Body of pancreas (tissue), 4 donors: Measurements from ENCODE around the gene BBX. TPM values are rescaled to one million over a fixed set of nuclear protein-coding genes. Genes with fewer than 3 reads are reported as not detected.

ENCODE experiments used
- ATAC-seq: fragments of 150-250 bp; one replicate; pipeline ENCODE4 v1.9.1; 2016
- DNase-seq, 4 donors: peaks; one replicate each; pipeline ENCODE4 v3.0.0-alpha.2; 2019
- H3K27ac ChIP-seq, 4 donors: fragments of 200-600 bp; sonication (generic); 1 replicate in 3 of 4; 2 replicates in 1 of 4; pipeline versions ENCODE4 v1.5.1 to v1.6.1; 2016 to 2019; ENCODE audit warnings: mild to moderate bottlenecking in 1 of 4, mixed read lengths in 1 of 4, moderate library complexity in 1 of 4
- H3K27me3 ChIP-seq, 2 donors: fragments of 200-600 bp; sonication (generic); one replicate each; pipeline ENCODE4 v1.6.0; 2016; ENCODE audit warnings: mild to moderate bottlenecking in 1 of 2
- H3K36me3 ChIP-seq, 2 donors: fragments of 200-600 bp; sonication (generic); replicated peaks in 1 of 2; 2 replicates each; pipeline ENCODE4 v1.5.1; 2016; ENCODE audit warnings: low read depth in 2 of 2; ENCODE audit not compliant: insufficient read depth in 1 of 2
- H3K4me1 ChIP-seq: fragments of 200-600 bp; sonication (generic); one replicate; pipeline ENCODE4 v1.6.0; 2016
- H3K4me3 ChIP-seq, 2 donors: fragments of 200-600 bp; sonication (generic); 1 replicate in 1 of 2; 2 replicates in 1 of 2; pipeline ENCODE4 v1.5.1; 2016 to 2019
- H3K9me3 ChIP-seq, 3 donors: fragments of 200-600 bp; sonication (generic); 1 replicate in 2 of 3; 2 replicates in 1 of 3; pipeline ENCODE4 v1.5.1; 2016
- CTCF ChIP-seq, 7 experiments: fragments of 450-650 bp in 4 of 7; fragments of 200-600 bp in 3 of 7; sonication (generic) in 3 of 7; IDR thresholded peaks; one replicate each; pipeline ENCODE4 v1.5.1; 2016 to 2019; ENCODE audit warnings: antibody characterized with exemption in 7 of 7
- POLR2A ChIP-seq, 3 donors: fragments of 450-650 bp; IDR thresholded peaks; one replicate each; pipeline ENCODE4 v1.6.1; 2016; ENCODE audit warnings: antibody characterized with exemption in 3 of 3, mild to moderate bottlenecking in 2 of 3
- WGBS, 2 donors: methylation state at CpG; one replicate each; pipeline ENCODE4 v1.1.5; 2017; 5-methylcytosine and 5-hydroxymethylcytosine counted together
- intact Hi-C: fragments of 100-400 bp; cut with DNase I; formaldehyde crosslinking; loops from one replicate; pipeline ENCODE4 v1.15.1; 2023
- total RNA-seq, 2 donors: library from RNA; depleted of rRNA; stranded (reverse); fragments of >200 nt; gene quantifications; one replicate each; pipeline ENCODE4 v1.1.0, GENCODE V29; 2016

BBX gene
- total RNA-seq, 2 donors from 2014 or later: 17.5 to 28.8 TPM

DNA sequence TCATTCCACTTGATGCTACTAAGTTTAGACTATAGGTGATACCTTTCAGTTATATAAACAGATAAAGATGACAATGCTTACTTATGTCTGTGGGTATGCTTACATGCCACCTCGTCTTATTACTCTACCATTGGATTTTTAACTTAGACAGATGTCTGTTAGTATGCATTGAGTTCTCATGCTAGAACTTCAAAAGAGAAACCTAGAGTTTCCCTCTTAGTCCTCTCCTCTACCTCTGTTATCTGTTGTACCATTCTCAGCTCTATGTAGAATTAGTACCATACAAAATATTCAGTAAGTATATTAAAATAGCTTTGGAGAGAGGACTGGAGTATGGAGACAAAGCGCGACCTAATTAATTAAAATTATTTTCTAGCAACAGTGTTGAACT is 111.3 kb downstream of the BBX start:
- TF ChIP-seq CTCF (IDR thresholded peaks at IDR 0.05) (no peak), POLR2A (IDR thresholded peaks at IDR 0.05) (no peak)
- H3K9me3 ChIP-seq: no peaks in the 10 kb centered on the region
- no peak for ATAC-seq
- intact Hi-C loops: no loop called here
- DNase-seq: no peak
- no peaks in the 10 kb centered on the region for H3K36me3 ChIP-seq
- no peak overlapping the region for H3K27ac ChIP-seq
- no peaks in the 10 kb centered on the region for H3K27me3 ChIP-seq
- H3K4me1 ChIP-seq: no peaks in the 10 kb centered on the region
- H3K4me3 ChIP-seq: no peak overlapping the region
- 88 to 93% methylated on average over 3 of the region's 3 CpGs for whole genome bisulfite sequencing, 2 donors

DNA sequence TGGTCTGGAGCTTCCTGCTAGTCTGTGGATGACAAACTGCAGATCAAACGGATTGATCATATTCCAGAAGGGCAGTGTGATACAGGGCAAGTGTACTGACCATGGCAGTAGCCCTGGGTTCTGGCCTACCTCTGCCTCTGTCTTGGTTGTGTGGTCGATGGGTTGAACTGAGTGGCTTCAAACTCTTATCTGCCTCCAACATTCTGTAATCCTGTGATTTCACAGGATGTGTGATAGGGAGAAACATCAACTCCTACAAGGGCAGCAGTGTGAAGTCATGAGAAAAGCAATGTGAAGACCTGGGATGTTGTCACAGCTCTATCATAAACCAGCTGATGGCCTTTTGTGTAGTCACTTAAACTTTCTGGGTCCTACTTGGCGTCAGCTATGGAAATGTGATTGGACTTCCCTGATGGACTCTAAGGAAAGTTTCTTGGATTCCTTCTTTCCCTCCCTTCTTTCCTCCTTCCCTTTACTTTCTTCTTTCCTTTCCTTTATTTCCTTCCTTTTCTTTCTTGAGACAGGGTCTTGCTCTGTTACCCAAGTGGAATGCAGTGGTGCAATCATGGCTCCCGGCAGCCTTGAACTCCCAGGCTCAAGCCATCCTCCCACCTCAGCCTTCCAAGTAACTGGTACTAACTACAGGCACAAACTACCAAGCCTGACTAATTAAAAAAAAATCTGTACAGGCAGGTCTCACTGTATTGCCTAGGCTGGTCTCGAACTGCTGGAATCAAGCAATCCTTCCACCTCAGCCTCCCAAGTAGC is 114.8 kb downstream of the BBX start:
- intact Hi-C loops: no loop called here
- DNase-seq (no peak), ATAC-seq (no peak)
- Histone ChIP-seq H3K27ac (no peak overlapping the region), H3K36me3 (no peaks in the 10 kb centered on the region), H3K27me3 (no peaks in the 10 kb centered on the region), H3K4me1 (no peaks in the 10 kb centered on the region), H3K4me3 (no peak overlapping the region), H3K9me3 (no peaks in the 10 kb centered on the region)
- 87 to 89% methylated on average over 5 of the region's 5 CpGs for WGBS, 2 donors
- TF ChIP-seq POLR2A (IDR thresholded peaks at IDR 0.05) (no peak), CTCF (IDR thresholded peaks at IDR 0.05) (no peak)

DNA sequence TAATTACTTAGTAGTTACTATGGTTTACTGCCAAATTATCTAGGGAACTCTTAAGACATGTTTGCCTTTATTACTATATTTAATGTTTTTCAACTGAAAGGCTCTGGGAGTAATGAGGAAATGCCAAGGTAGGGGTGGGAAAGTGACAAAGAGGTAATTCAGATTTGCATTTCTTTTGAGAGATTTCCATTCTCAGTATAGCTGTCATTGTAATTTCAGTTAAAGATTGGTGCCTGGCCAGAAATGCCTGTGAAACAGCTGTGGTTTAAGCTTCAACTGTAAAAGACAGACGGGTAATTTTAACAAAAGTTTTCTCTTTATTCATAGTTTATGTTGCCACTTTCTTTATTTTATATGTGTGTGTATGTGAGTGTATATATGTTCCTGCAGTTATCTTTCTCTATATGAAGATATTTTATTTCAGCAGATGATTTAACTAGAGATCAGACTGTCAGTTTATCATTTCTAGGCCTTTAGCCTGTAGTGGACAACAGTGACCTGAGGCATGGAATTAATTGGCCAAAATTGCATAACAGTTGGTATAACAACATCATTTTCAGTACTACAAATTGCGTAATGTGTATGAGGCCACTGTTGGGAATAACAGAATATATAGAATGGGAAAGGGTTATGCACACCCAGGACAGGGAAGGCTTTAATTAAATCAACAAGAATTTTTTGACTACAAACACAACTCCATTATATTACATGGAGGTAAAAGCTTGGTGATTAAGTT is 119.0 kb downstream of the BBX start:
- no peaks in the 10 kb centered on the region for H3K4me1 ChIP-seq
- WGBS, 2 donors: 55 to 73% methylated on average over 2 of the region's 2 CpGs
- no peak overlapping the region for H3K27ac ChIP-seq
- H3K4me3 ChIP-seq: no peak overlapping the region
- DNase-seq (no peak), ATAC-seq (no peak)
- intact Hi-C loops: no loop called here
- H3K36me3 ChIP-seq: no peaks in the 10 kb centered on the region
- TF ChIP-seq CTCF (IDR thresholded peaks at IDR 0.05) (no peak), POLR2A (IDR thresholded peaks at IDR 0.05) (no peak)
- H3K9me3 ChIP-seq: no peaks in the 10 kb centered on the region
- H3K27me3 ChIP-seq: no peaks in the 10 kb centered on the region

GRCh38 chr3:107643038-107643883 is 120.5 kb downstream of the BBX start:
- H3K27me3 ChIP-seq: no peaks in the 10 kb centered on the region
- no peak for ATAC-seq
- H3K4me1 ChIP-seq: no peaks in the 10 kb centered on the region
- H3K4me3 ChIP-seq: no peak overlapping the region
- 83 to 87% methylated on average over 6 of the region's 6 CpGs for WGBS, 2 donors
- H3K9me3 ChIP-seq: no peaks in the 10 kb centered on the region
- intact Hi-C loops: no loop called here
- no peak for DNase-seq
- no peak overlapping the region for H3K27ac ChIP-seq
- TF ChIP-seq CTCF (IDR thresholded peaks at IDR 0.05) (no peak), POLR2A (IDR thresholded peaks at IDR 0.05) (no peak)
- no peaks in the 10 kb centered on the region for H3K36me3 ChIP-seq
